Large intestine (tissue), 3 donors: Measurements from ENCODE around the gene CELF2. TPM values are rescaled to one million over a fixed set of nuclear protein-coding genes. Genes with fewer than 3 reads are reported as not detected.

Source experiments
- DNase-seq, 2 donors: peaks; one replicate each; pipeline versions ENCODE4 v3.0.0 to v3.0.0-alpha.2; 2013
- H3K27ac ChIP-seq: one replicate; pipeline ENCODE4 v1.5.1; 2013; ENCODE audit warnings: low read length
- H3K27me3 ChIP-seq: 2 replicates; pipeline ENCODE4 v1.6.1; 2013; ENCODE audit warnings: low read length; ENCODE audit not compliant: control insufficient read depth, insufficient read depth
- H3K36me3 ChIP-seq: 2 replicates; pipeline ENCODE4 v1.6.1; 2013; ENCODE audit warnings: low read length; ENCODE audit not compliant: control insufficient read depth, insufficient read depth
- H3K4me1 ChIP-seq: one replicate; pipeline ENCODE4 v1.6.1; 2013; ENCODE audit warnings: low read length; ENCODE audit not compliant: control insufficient read depth, insufficient read depth
- H3K4me3 ChIP-seq: one replicate; pipeline ENCODE4 v1.5.1; 2013; ENCODE audit warnings: low read length
- H3K9me3 ChIP-seq: one replicate; pipeline ENCODE4 v1.6.1; 2013; ENCODE audit warnings: mild to moderate bottlenecking, low read depth, low read length, moderate library complexity; ENCODE audit not compliant: control insufficient read depth
- WGBS: methylation state at CpG from one replicate; pipeline ENCODE4 v1.1.5; 2013; ENCODE audit warnings: low lambda C conversion rate; ENCODE audit not compliant: insufficient coverage; 5-methylcytosine and 5-hydroxymethylcytosine counted together
- polyA plus RNA-seq: library from polyadenylated mRNA; unstranded; fragments of 120-200 nt; gene quantifications from one replicate; pipeline ENCODE4 v1.2.1, GENCODE V29; 2013

CELF2 gene
- polyA plus RNA-seq, 1 donor, result 14.9 TPM

DNA sequence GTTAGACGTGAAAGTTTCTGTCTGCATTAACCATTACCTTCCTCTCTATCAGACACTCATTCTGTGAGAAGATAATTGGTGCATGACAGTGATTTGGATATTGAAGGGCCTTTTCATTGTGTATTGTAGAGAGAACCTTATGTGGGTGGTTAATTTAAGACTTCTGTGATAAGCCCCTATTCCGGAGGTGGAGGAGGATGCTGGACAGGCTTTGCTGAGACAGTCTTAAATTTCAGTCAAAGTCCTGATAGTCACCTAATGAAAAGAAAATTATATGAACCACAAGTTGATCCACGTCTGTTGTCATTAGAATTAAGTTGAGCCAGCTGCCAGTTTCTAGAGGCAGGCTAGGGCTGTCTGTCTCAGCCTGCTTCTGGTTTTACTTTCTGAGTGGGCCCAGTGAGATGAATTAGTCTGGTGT, 62.9 kb downstream of the CELF2 start:
- no peak for DNase-seq
- Histone ChIP-seq H3K4me3 (no peak overlapping the region), H3K36me3 (no peaks in the 10 kb centered on the region), H3K4me1 (no peaks in the 10 kb centered on the region), H3K27me3 (no peaks in the 10 kb centered on the region), H3K27ac (no peak overlapping the region), H3K9me3 (no peaks in the 10 kb centered on the region)
- WGBS, result no CpG with 5 or more reads among the region's 3 CpGs

DNA sequence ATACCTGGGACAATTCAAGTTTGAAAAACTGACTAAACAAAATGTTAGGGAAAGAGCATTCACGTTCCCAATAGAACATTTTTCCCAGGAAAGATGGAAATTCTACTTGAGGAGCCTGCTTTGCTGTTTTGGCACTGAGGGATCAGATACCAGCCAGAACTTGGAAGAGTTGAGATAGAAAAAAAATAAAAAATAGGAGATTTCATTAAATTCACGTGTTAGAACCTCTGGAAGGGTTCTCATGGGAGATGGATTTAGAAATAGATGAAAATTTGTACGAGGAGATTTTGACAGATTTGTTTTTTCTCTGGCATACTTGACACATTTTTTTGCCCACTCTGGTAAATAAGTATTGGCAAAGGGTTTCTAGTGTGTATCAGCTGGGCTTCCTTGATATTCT, 63.7 kb downstream of the CELF2 start:
- WGBS, result 67% methylated on average over 3 of the region's 3 CpGs
- Histone ChIP-seq H3K4me3 (no peak overlapping the region), H3K4me1 (no peaks in the 10 kb centered on the region), H3K27me3 (no peaks in the 10 kb centered on the region), H3K36me3 (no peaks in the 10 kb centered on the region), H3K27ac (no peak overlapping the region), H3K9me3 (no peaks in the 10 kb centered on the region)
- DNase-seq, result no peak

DNA sequence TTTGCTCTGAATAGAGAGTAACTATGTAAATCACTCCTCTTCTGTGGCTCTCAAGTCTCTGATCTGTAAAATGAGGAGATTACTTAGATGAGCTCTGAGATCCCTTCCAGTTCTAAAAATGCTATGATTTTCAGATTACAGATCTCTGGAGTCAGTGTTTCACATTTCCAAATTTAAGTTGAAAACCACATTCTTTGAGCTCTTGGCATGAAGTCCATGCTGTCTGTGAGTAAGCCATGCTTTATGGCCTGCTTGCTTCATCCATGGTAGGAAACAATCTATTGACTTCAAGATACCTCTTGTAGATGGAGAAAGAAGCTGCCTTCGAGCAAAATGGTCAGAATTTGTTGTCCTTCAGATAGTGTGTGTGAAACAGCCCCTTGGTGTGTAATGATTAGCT, 64.9 kb downstream of the CELF2 start:
- Histone ChIP-seq H3K4me1 (no peaks in the 10 kb centered on the region), H3K27ac (no peak overlapping the region), H3K27me3 (no peaks in the 10 kb centered on the region), H3K36me3 (no peaks in the 10 kb centered on the region), H3K9me3 (no peaks in the 10 kb centered on the region), H3K4me3 (no peak overlapping the region)
- WGBS, result no CpG with 5 or more reads among the region's 1 CpG
- no peak for DNase-seq

DNA sequence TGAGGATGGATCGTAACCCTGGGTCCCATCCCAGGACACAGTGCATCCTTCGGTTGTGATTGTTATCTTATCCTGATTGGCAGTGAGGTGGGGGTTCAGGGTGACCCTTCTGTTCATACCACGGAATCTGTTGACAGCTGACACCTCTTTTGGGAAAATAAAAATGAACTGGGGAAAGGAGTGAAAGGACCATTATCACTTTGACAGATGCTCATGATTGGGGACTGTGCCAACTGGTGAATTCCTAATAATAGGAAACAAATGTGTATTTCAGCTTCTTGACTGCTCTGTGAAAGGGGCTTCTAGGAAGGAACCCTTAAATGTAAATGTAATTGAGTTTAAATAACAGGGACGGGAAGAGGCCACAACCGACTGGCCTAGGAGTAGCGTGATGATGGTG, 65.4 kb downstream of the CELF2 start:
- H3K27me3 ChIP-seq, result no peaks in the 10 kb centered on the region
- no peaks in the 10 kb centered on the region for H3K36me3 ChIP-seq
- H3K9me3 ChIP-seq, result no peaks in the 10 kb centered on the region
- H3K4me3 ChIP-seq, result no peak overlapping the region
- H3K4me1 ChIP-seq, result no peaks in the 10 kb centered on the region
- H3K27ac ChIP-seq, result no peak overlapping the region
- DNase-seq, result no peak
- no CpG with 5 or more reads among the region's 6 CpGs for WGBS

DNA sequence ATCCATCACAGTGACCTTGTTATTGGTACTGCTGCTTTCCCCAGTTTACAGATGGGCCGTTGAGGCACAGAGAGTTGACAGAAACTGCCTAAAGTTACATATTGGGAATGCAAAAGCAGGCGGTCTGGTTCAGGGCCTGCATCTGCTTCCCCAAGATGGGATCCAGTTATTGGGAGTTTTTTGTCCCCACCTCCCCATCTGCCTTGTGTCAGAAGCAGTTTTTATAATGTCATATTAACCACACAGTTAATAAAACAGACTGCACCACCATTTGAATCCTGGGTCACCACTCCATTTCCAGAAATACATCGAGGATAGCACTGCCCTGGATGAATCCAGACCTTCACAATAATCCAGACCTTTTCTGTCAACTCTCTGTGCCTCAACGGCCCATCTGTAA, 67.9 kb downstream of the CELF2 start:
- H3K27ac ChIP-seq, result no peak overlapping the region
- H3K9me3 ChIP-seq, result no peaks in the 10 kb centered on the region
- no peaks in the 10 kb centered on the region for H3K36me3 ChIP-seq
- H3K27me3 ChIP-seq, result no peaks in the 10 kb centered on the region
- no peak overlapping the region for H3K4me3 ChIP-seq
- no CpG with 5 or more reads among the region's 4 CpGs for WGBS
- H3K4me1 ChIP-seq, result no peaks in the 10 kb centered on the region
- DNase-seq, result no peak

DNA sequence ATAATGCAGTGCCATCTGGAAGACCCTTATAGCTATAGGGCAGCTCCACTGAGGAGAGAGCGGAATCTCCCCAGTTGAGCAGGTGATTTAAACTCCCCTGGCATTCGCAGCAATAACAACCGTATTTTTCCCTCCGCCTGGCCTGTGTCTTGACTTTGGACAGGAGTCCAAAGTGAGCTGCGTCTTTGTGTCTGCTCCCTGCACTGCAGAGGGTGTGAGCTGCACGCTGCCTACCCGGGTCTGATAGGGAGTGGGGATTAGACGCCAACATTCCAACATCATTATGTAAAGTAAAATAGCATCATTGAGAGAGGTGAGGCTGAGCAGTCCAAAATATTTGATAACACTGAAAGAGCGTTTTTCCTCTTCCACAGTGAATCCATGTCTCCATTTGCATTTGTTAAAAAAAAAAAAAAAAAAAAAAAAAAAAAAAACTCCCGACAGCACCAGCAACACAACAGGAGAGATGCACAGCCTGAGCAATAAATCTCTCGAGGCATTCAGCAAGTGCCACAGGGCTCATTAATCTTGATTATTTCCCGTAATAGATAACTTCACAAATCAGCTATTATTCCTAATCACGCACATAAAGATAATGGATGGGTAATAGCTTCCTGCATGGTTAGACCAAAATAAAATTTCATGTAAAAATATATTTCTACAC, 68.6 kb downstream of the CELF2 start:
- Histone ChIP-seq H3K27ac (no peak overlapping the region), H3K4me1 (no peaks in the 10 kb centered on the region), H3K4me3 (no peak overlapping the region), H3K27me3 (no peaks in the 10 kb centered on the region), H3K9me3 (no peaks in the 10 kb centered on the region), H3K36me3 (no peaks in the 10 kb centered on the region)
- WGBS, result 17% methylated on average over 2 of the region's 13 CpGs
- DNase-seq, result peak; percentile 76 to 86

DNA sequence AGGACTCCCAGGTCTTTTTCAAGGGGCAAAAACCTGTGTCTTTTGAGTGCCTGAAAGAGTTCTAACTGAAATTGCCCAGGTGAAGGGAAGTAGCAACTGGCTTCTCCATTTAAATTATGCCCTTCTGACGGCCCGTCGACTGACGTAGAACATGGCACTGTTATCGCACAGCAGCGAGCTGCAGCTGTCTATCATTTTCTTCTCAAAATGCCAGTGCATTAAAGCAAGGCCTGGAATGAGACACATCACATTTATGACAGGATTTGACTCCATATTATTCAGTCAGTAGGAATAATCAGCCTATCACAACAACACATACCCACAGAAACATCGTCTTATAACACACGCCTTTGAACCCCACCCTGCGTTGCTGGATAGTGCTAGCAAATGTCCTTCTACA, 69.7 kb downstream of the CELF2 start:
- Histone ChIP-seq H3K4me3 (no peak overlapping the region), H3K27me3 (no peaks in the 10 kb centered on the region), H3K36me3 (no peaks in the 10 kb centered on the region), H3K27ac (no peak overlapping the region), H3K4me1 (no peaks in the 10 kb centered on the region), H3K9me3 (no peaks in the 10 kb centered on the region)
- no CpG with 5 or more reads among the region's 9 CpGs for WGBS
- no peak for DNase-seq

DNA sequence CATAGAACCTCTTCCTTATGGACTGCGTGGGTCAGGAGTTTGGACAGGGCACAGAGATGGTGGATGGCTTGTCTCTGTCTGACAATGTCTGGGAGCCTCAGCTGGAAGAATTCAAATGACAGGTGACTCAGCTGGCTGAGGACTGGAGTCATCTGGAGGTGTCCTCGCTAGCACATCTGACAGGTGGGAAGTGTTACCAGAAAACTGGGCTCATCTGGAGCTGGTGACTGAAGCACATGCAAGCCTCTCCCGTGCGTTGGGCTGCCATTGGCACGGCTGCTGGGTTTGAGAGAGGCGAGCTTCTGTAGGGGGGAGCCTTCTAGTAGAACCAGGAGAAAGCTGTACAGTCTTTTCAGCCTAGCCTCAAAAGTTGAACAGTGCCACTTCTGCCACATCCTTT, 71.0 kb downstream of the CELF2 start:
- H3K27ac ChIP-seq, result no peak overlapping the region
- no peaks in the 10 kb centered on the region for H3K9me3 ChIP-seq
- no peaks in the 10 kb centered on the region for H3K4me1 ChIP-seq
- H3K36me3 ChIP-seq, result no peaks in the 10 kb centered on the region
- WGBS, result no CpG with 5 or more reads among the region's 6 CpGs
- no peak overlapping the region for H3K4me3 ChIP-seq
- no peak for DNase-seq
- no peaks in the 10 kb centered on the region for H3K27me3 ChIP-seq

DNA sequence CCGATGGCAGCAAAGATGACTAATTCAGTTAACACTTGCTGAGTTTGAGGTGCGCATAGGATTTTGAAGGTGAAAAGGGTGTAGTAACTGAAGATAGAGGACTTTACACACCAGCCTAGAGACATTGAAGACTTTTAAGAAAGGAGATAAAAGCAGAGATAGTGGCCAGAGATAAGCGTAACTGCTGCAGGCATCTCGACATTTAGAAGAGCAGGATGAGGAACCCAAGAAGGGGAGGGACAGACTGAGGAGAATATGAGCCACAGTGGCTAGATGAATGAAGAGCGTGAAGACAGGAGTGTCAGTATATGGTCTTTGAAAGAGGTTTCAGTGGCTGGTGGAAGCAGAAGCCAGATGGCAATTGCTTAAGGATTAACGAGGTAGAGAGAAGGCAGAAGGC, 71.6 kb downstream of the CELF2 start:
- H3K36me3 ChIP-seq, result no peaks in the 10 kb centered on the region
- H3K9me3 ChIP-seq, result no peaks in the 10 kb centered on the region
- H3K4me1 ChIP-seq, result no peaks in the 10 kb centered on the region
- no peaks in the 10 kb centered on the region for H3K27me3 ChIP-seq
- no peak for DNase-seq
- no peak overlapping the region for H3K27ac ChIP-seq
- H3K4me3 ChIP-seq, result no peak overlapping the region
- WGBS, result 87% methylated on average over 5 of the region's 6 CpGs

DNA sequence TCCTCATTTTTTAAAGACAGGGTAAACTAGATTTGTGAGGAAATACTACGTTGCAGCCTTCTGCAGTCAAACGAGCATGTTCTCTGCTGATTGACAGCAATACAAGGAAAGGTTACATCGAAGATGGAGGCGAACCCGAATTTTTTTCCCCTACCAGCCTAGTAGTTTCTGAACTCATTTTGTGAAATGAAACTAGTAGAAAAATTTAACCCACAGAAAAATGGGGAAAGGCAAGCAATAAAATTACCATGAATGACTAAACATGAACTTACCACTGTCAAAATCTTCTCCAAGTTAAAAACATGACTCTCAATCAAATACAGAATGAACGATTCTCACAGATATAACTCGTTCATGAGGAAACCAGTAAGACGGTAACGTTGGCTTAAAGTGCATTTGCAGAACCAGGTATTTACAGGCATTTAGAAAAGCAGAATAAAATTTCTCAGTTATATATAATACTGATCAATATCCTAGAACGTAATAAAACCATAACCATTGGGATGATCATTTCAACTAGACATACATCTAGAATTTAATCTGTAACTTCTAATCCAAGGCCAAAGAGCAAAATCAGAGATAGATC, 73.9 kb downstream of the CELF2 start:
- no peaks in the 10 kb centered on the region for H3K4me1 ChIP-seq
- no peak for DNase-seq
- no peaks in the 10 kb centered on the region for H3K36me3 ChIP-seq
- H3K9me3 ChIP-seq, result no peaks in the 10 kb centered on the region
- no CpG with 5 or more reads among the region's 10 CpGs for WGBS
- no peak overlapping the region for H3K4me3 ChIP-seq
- H3K27me3 ChIP-seq, result no peaks in the 10 kb centered on the region
- no peak overlapping the region for H3K27ac ChIP-seq
